Measurements from ENCODE around the gene CHCHD2.
"Not testable (repeated sequence)": the region's sequence is repeated elsewhere in the genome, so short reads cannot be mapped to it uniquely, and the experiment has no call there.

CHCHD2 gene

GRCh38 chr7:56106108-56107073, at the start of gene CHCHD2:
Gene CHCHD2 (minus strand): TSS chr7:56106476. CDS start chr7:56106413, 63 bp downstream.
- peak; percentile 98 for DNase-seq

DNA sequence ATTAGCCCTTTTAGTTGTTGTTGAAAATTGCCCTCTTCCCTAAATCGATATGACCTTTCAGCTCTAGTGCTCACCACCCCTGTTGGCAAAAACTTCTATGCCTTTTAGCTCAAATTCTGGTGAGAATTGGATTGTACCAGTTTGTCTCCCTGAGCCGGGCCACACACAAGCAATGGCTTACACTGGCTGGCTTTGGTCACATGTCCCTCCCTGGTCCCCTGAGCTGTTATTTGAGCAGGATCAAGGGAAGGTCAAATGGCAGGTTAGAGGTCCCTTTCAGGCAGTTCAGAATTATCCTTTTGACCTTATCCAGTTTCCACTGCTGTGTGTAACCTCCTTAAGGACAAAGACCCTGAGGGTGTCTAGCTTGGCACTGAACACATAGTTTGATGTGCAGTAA, 24.8 kb upstream of the CHCHD2 start:
- DNase-seq = not testable (repeated sequence)

GRCh38 chr7:56127241-56127975, 21.1 kb upstream of the CHCHD2 start:
- DNase-seq = no peak

DNA sequence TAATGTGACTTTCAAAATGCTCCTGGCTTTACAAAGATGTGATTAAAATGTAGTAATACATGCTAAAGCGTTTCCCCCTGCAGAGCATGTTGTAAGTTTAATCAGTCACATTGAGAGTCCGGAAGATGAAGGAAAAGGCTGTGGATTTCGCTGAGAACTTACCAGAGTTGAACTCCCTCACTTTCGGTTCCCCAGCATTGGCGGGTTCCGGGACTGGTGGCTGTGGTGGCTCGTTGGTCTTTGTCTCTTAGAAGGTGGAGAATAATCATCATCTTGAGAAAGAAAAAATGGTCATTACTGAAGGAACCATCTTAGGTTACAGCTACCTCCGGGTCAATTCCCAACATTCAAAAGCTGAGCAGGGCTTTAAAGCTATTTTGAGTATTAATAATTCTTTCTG, 19.6 kb upstream of the CHCHD2 start:
- DNase-seq = no peak

GRCh38 chr7:56124981-56125380, 18.7 kb upstream of the CHCHD2 start:
- no peak for DNase-seq

- no peak for DNase-seq
These were observed 15.2 kb upstream of the CHCHD2 start for GRCh38 chr7:56121440-56121839.

DNA sequence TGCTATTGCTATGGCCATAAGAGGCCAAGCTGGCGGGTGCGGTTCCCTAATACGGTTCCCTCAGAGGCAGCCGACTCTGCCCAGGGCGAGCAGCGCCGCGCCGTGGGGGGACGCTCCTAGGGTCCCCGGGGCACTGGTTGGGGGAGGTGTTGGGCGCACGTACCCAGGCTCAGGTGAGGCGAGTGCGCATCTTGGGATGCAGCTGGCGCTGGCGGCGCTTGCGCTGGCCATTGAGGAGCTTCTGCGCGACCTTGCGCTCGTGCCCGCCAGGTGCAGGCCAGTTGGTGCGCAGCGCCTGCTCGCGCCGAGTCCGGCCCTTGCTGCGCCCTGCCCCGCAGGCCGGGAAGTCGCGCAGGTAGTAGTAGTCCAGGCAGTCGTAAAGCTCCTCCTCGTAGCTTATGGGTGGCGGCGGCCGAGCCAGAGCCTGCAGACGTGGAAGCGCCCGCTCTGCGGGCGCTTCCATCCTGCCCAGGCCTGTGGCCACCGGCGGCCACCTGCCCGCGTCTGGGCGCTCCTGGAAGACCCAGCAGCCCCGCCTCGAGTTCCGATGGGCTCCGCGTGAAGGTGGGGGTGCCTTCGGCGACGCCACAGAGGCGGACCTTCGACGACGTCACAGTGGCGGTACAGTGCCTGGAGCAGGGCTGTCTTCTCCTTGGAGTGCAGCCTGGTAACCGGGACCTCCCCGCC, 9.7 kb upstream of the CHCHD2 start, which contains the start of gene NUPR2:
NUPR2 (minus strand) TSS at position 566 of the 687 bp plus-strand sequence; CDS start at position 463, 103 bp downstream.
- no peak for DNase-seq

DNA sequence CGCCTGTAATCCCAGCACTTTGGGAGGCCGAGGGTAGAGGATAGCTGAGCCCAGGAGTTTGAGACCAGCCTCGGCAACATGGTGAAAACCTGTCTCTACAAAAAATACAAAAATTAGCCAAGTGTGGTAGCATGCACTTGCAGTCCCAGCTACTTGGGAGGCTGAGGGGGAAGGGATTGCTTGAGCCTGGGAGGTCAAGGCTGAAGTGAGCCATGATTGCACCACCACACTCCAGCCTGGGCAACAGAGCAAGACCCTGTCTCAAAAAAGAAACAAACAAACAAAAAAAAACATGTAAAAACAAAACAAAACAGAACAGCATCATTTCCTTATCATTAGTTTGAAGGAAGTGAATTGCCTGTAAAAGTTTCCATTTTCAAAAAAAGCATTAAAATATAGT, 6.0 kb upstream of the CHCHD2 start:
- not testable (repeated sequence) for DNase-seq

DNA sequence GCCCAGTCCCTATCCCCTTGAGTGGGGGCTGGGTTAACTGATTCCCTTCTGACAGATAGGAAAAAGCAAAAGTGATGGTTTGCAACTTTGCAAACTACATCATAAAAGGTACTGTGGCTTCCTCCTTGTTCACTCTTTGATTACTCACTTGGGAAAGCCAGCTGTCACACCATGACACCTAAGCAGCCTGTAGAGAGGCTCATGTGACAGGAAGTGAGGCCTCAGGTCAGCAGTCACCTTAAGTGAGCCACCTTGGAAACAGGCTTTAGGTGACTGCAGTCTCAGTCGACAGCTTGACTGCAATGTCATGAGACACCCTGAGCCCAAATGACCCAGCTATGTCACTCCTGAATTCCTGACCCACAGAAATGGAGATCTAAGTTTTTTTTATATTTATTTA, 4.3 kb upstream of the CHCHD2 start:
- no peak for DNase-seq

- DNase-seq = no peak
These were observed 1.6 kb upstream of the CHCHD2 start for GRCh38 chr7:56107954-56108258.

GRCh38 chr7:56105508-56105907, 768 bp downstream of the CHCHD2 start:
- no peak for DNase-seq

DNA sequence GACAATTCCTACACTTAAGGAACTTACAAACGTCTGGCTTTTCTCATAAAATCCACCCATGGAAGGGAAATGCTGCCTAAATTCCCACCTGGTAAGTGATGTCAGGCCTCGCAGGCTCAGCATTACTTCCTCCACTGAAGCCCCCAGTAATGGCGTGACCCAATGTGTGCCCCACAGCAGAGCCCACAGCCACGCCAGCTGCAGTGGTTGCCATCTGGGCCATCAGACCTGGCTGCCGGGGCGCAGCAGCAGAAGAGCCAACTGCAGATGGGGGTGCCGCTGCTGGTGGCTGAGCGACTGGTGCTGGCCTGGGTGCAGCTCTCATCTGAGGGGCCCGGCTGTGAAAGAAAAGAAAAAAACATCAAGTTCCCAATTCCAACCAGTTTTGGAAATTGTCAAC, 2.1 kb downstream of the CHCHD2 start:
- not testable (repeated sequence) for DNase-seq

DNA sequence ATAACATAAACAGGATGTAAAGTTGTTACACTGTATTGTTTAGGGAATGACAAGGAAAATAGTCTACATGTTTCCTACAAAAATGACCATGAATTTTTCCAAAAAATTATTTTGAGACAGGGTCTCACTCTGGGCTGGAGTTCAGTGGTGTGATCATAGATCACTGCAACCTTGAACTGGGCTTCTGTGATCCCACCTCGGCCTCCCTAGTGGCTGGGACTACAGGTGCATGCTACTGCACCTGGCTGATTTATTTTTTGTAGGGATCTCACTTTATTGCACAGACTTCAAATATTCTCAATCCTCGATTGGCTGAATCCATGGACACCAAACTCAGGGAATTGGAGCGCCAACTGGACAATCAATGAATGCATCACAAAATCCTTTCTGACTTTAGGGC, 6.6 kb downstream of the CHCHD2 start:
- DNase-seq = no peak

DNA sequence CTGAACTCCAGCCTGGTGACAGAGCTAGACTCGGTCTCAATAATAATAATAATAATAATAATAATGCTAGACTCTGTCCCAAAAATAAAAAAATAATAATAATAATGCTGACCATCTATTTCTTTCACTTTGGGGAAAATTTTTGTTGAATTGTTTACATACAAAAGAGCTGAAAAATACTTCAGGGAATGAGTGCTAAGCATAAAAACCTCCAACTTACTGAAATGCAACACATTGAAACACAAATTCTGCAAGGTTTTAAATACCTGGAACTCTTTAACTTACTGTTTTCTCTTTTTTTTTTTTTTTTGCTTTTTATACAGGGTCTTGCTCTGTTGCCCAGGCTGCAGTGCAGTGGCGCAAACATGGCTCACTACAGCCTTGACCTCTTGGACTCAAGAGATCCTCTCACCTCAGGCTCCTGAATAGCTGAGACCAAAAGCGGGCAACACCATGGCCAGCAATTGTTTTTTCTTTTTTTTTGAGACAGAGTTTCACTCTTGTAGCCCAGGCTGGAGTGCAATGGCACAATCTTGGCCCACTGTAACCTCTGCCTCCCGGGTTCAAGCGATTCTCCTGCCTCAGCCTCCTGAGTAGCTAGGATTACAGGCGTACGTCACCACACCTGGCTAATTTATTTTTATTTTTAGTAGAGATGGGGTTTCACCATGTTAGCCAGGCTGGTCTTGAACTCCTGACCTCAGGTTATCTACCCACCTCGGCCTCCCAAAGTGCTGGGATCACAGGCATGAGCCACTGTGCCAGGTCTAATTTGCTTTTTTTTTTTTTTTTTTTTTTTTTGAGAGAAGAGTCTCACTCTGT, 7.9 kb downstream of the CHCHD2 start:
- DNase-seq = not testable (repeated sequence)

- DNase-seq = no peak
These were observed 8.6 kb downstream of the CHCHD2 start for GRCh38 chr7:56097700-56098099.

DNA sequence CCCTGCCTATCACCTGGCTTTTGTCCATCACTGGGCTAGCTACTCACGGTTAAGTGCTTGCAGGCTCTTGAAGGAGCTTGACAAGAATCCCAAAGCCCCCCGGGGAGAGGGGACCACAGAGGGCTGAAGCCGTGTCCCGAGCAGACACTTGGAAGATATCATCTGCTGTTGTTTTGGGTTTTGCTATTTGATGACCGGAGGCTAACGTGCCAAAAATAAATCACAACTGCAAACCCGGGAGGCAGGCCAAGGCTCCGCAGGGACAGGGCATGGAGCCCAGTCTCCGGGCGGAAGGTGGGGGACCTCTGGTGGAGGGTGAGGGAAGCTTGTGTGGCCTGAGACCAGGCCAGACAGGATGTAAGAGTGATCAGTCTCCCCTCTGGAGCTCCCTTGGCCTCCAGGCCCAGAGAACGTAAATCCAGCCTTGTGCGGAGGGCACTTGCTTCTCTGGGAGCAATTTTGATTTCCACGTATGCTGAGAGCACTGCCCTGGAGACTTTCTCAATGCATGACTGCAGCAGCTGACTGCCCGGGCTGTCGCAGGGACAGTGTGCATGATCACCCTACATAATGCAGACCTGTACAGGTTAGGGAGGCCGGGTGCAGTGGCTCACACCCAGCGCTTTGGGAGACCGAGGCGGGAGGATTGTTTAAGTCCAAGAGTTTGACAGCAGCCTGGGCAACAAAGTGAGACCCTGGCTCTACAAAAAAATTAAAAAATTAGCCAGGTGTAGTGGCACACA, 13.3 kb downstream of the CHCHD2 start, which contains the start of gene PHKG1:
PHKG1 (minus strand) TSS at position 164 of the 743 bp plus-strand sequence. CDS start 4,011 bp downstream, outside the sequence.
- DNase-seq = peak; percentile 88

DNA sequence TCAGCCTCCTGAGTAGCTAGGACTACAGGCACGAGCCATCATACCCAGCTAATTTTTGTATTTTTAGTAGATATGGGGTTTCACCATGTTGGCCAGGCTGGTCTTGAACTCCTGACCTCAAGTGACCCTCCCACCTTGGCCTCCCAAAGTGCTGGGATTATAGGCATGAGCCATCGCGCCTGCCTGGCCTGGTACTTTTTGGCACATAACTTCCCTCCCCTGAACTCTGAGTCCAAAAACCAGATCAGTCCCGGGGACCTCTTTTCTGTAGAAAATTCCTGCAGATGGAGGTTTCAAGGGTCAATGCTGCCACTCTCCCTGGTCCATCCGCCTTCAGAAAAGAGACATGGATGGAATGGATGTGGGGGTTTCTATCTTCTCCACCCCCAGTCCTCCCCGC, 13.9 kb downstream of the CHCHD2 start:
- DNase-seq = not testable (repeated sequence)

GRCh38 chr7:56091591-56091990, 14.7 kb downstream of the CHCHD2 start:
- peak; percentile 56 for DNase-seq

GRCh38 chr7:56087445-56087844, 18.8 kb downstream of the CHCHD2 start:
- no peak for DNase-seq

GRCh38 chr7:56086761-56087160, 19.5 kb downstream of the CHCHD2 start:
- no peak for DNase-seq

DNA sequence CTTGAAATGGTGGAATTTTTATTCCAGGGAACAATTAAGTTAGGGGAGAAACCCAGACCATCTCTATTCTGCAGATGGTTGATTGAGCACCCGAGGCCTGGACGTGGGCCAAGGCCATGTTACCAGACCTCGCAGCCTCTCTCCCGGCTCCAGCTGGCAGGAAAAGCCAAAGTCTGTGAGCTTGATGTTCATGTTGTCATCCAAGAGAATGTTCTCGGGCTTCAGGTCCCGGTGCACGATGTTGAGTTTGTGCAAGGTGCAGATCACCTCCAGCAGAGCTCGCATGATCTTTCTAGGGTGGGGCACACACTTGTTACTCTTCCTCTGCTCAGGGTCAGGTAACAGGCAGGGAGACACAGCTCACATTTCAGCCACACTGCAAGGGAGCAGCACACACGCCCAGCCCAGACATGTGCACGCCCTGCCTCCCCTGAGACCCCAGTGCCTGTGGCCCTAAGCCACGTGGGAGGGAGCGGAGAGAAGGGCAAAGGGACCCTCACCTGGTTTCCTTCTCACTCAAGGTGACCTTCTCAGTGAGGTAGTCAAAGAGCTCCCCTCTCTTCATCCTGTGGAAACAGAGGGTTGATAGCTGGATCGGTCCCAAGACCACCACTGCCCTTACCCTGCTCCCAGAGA, 23.0 kb downstream of the CHCHD2 start:
- no peak for DNase-seq
